ACHN (cell line): ENCODE data around the gene CTNNA3.

Experiments
- DNase-seq: peaks from one replicate; pipeline ENCODE4 v3.0.0-alpha.2; 2015
- in situ Hi-C: cut with HindIII; loops from 2 replicates; pipeline ENCODE4 v1.10.0; 2017; ENCODE audit warnings: low sequenced_read_pairs, low pct_ligation_motif_present, low pct_unique_long_range_greater_than_20kb

CTNNA3 gene

DNA sequence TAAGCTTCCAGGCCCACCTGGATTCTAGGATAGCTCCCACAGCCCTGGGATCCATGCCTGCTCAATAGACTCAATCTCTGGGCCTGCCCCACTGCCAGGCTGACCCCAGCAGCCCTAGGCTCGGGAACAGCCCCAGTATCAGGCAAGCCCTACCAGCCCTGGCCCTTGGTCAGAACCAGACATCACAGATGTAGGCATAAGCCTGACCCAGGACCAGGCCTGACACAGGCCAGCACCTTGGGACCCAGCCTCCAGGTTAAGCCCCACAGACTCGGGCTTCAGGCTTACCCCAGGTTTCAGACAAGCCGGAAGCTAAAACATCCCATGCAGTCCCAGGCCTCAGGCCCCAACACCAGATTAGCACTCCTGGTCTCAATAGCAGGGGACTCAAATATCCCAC, 1046.4 kb downstream of the CTNNA3 start:
- DNase-seq = no peak
- in situ Hi-C loops = no loop called here

DNA sequence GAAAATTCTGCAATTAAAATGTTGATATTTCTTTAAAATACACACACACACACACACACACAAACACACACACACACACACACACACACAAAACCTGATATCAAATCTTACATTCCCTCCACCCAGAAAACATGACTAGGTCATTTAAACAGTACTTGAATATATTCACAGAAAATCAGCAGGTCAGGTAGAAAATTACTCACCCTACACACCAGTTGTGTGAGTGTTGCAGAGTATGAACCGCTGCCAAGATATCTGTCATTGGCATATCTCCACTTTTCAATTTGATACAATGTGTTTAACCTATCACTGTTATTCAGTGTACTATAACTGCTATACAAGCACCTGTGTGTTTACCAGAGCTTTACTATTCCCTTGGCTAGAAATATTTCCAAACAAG, 1053.8 kb downstream of the CTNNA3 start:
- in situ Hi-C loops = no loop called here
- no peak for DNase-seq

- no peak for DNase-seq
- in situ Hi-C loops = no loop called here
Observed at GRCh38 chr10:66639371-66639770, 1056.6 kb downstream of the CTNNA3 start.

DNA sequence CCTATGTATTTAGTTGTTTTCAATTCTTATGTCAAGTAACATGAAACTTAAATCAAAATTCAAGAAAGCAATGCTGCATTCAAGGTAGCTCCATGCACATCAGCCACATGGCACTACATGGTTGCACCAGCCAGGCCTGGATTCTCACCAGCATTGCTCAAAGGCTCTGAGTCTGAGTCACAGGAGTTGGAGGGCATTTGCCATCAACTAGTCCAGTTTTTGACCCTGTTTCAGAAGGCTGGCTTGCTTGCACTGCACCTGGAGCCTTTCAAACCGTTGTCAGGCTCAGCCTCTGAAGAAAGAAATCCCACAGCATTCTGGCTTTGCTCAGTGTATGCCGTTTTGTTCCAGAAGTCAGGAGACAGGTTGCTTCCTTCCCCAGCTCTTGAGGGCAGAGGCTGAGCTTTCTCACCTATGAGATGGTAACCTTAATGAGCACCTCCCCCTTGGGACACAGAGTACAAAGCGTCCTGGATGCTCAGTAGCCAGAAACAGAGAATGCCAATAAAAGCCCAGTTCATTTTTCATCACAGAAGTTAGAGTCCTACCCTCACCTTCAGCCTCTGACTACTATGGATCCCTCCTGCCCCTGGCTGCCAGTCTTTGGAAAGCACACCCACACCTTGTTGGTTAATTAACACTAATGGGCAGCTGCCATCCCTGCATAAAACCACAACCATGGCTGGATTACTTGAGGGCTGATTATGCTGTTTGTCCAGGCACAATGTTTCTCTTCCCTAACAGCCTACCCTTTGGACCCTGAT, 1058.5 kb downstream of the CTNNA3 start:
- peak; percentile 8 for DNase-seq
- in situ Hi-C loops = no loop called here

DNA sequence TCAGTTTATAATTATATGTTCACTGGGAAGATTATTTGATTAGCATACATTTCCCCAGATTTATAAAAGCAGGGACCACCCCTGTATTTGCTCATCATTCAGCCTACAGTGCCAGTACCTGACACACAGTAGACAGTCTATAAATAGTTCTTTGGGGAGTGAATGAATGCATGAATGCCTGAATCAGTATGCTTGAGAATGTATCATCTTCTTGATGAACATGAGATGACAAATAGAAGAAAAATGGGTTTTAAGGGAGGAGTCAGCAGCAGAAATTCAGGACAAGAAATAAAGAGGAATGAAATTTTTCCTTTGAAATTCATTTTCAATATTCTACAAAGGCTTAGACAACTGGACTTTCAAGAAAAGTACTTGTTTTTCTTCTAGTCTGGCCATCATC, 1066.0 kb downstream of the CTNNA3 start:
- in situ Hi-C loops = no loop called here
- no peak for DNase-seq

- in situ Hi-C loops = no loop called here
- peak; percentile 75 for DNase-seq
Observed at GRCh38 chr10:66627156-66627555, 1068.8 kb downstream of the CTNNA3 start.

- DNase-seq = no peak
- in situ Hi-C loops = no loop called here
Observed at GRCh38 chr10:66625709-66626590, 1070.0 kb downstream of the CTNNA3 start.

- in situ Hi-C loops = no loop called here
- no peak for DNase-seq
Observed at GRCh38 chr10:66622050-66622449, 1073.9 kb downstream of the CTNNA3 start.

GRCh38 chr10:66604195-66604594, 1091.8 kb downstream of the CTNNA3 start:
- in situ Hi-C loops = no loop called here
- no peak for DNase-seq

GRCh38 chr10:66591865-66592264, 1104.1 kb downstream of the CTNNA3 start:
- peak; percentile 34 for DNase-seq
- in situ Hi-C loops = no loop called here

DNA sequence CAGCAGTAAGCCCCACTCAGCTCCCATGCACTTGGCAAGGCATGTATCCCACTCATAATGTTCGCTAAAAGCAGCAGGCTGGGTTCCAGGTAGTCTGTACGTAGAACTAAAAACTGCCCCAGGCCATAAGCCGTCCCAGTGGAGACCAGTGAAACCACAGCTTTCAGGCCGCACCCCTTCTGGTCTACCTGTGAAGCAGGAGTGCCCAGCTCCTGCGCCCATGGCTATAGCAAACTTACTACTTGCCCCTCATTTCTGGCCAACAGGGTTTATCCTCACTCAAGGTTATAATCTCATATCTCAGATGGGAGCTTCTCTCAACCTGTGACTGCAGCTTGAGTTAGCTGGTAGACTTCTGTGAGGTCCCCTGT, 1108.3 kb downstream of the CTNNA3 start:
- in situ Hi-C loops = no loop called here
- no peak for DNase-seq

DNA sequence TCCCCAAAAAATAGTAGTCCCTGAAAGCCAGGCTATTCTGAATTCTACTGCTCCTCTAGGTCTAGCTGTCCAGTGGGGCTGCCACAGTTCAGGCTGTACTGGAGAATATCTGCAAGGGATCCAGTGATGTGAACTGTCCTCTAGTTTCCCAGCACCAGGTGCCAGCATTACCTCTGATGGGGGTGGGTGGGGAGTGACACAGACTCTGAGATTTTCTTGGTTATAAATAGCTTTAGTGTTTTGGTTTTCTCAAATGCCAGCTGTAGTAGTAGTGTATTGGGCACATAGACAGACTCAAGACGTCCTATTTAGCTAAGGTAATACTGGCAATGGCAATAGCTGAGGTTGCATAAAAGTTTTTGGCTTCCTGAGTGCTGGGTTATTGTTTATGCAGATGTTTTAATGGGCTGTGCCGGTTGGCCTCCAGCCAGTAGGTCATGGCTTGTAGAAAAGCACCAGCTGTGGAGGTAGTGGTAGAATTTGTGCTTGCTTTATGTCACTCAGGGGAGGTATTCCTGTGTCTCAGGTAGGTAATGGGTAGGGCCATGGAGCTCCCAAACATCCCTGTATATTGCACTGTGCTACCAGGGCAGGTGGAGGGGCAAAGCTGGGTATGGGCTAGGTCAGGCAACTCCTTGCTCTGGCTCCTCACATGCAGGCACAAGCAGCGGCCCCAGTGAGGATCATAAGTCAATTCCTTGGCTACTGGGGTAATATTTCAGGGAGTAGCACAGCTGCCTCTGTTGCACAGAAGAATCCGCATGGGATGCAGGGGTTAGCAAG, 1108.9 kb downstream of the CTNNA3 start:
- no peak for DNase-seq
- in situ Hi-C loops = no loop called here

DNA sequence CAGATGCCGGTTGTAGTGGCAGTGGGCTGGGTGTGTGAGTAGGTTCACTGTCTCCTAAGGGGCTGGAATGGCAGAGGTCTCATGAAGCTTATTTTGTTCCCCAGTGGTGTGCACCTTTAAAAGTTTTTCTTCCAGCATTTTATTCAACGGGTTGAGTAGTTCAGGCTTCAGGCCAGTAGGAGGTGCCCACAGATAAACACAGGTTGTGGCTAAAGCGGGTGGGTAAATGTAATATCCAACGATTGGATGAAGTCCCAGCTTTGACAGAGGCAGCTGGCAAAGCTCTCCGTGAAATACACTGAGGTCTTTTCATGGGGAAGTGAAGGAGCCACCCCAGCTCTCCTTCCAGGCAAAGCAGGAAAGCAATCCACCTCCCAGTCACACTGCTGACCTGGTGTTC, 1109.9 kb downstream of the CTNNA3 start:
- DNase-seq = peak; percentile 72
- in situ Hi-C loops = no loop called here

GRCh38 chr10:66575251-66575855, 1120.6 kb downstream of the CTNNA3 start:
- in situ Hi-C loops = no loop called here

DNA sequence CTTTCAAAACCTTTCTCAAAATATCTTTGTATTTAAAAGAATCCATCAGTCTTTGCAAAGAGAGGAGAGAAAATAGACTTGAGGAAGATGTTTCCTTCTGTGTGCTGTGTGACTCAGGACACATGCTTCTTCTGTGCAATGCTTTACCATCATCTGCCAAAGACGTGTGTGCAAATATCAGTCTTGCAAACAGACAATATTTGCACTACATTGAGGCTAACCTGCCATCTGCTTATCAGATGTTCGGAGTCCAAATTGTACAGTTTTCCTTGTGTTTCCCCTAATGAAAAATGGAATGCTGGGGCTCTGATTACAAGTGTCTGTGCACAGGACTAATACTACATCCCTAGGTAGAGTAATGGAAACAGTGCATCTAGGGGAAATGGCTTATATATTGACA, 1123.3 kb downstream of the CTNNA3 start:
- in situ Hi-C loops = no loop called here
- no peak for DNase-seq

More at GRCh38 chr10:66575251-66575855, 1120.6 kb downstream of the CTNNA3 start:
- DNase-seq = no peak

DNA sequence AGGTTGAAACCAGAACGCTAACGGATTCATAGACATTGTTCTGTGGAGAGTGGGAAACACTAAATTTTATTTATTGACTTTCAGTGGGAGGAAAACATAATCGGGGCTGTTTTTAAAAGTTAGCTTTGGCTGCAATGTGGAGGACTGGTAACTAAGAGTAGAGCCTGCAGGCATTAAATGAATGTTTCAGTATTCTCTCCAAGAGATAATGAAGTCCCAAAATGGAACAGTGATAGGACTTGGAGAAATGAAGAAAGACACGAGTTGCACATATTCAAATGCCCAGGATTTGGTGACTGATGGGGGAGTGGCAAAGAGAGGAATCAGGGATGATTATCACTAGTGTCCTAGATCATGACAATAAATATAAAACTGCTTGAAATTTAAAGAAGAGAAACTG, 1130.0 kb downstream of the CTNNA3 start:
- no peak for DNase-seq
- in situ Hi-C loops = no loop called here

GRCh38 chr10:66564287-66564686, 1131.7 kb downstream of the CTNNA3 start:
- in situ Hi-C loops = no loop called here
- DNase-seq = no peak

DNA sequence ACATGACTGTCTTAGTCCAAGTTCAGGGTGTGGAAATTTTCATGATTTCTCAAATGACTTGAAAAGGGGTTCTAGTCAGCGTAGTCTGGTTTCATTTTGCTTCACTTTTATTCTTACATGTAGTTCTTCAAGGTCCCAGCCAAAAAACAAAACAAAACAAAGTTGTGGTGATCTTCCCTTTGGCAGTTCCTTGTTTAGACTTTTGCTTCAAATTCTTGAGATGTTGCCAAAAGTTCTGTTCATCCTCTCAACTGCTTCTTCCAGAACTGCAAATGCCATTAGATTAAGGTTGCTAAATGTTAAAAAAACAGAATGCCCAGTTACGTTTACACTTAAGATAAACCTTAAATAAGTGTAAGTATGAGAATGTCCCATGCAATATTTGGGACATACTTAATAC, 1140.9 kb downstream of the CTNNA3 start:
- DNase-seq = no peak
- in situ Hi-C loops = no loop called here

DNA sequence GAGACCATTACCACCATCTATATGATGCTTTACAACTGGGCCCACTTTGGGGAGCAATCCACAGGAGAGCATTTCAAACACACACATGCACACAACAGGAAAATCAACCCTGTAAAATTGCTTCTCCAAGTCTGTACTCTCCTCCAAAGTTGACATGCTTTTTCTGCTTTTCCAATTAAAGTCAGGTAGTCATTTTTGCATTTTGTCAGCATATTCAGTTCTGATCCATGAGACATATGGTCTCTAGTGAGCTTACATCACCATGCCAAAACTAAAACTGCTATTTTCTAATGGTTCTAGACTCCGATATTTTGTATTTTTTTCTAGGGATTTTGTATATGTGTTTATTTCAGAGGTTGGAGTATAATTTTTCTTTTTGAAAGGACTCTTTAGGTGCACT, 1143.7 kb downstream of the CTNNA3 start:
- DNase-seq = no peak
- in situ Hi-C loops = no loop called here
